ENCODE measurements around the gene PPP2R5E.
"Not testable (repeated sequence)": the region's sequence is repeated elsewhere in the genome, so short reads cannot be mapped to it uniquely, and the experiment has no call there.

PPP2R5E gene

DNA sequence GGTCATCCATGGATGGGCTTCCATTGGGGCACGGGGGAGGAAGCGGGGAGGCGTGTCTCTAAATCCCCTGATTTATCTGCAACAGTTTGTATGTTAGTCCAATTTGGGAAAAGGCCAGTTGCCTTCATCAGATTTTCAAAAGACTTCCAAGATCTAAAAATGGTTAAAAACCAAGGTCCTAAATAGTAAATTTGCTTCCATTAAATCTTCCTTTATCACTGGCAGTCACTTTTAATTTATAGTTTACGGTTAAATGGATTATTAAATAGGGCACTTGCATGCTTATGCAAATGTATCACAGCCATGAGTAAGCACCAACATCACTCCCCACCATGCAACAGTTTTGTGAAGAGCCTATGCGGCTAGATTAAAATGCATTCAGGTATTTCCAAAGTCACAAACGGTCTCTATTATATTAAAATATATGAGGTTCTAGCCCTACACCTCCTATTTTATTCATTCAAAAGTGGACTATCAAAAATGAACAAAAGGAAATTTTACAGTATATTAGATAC, 116.3 kb downstream of the PPP2R5E start:
- no peak for DNase-seq

DNA sequence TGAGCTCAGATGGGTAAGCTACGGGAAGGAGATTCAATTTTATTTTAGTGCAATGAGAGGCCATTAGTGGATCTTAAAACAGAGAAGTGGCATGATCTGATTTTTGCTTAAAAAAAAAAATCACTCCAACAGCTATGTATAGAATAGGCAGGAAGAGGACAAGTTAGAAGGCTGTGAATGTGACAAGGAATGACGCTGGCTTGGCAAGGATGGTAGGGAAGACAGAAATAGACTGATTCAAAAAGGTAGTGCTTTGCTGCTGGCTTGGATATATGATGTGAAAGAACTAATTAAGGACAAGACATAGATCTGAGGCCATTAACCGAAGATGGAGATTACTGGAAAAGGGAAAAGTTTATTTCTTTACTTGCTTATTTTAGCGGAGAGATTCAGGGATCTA, 119.3 kb downstream of the PPP2R5E start:
- DNase-seq = no peak

DNA sequence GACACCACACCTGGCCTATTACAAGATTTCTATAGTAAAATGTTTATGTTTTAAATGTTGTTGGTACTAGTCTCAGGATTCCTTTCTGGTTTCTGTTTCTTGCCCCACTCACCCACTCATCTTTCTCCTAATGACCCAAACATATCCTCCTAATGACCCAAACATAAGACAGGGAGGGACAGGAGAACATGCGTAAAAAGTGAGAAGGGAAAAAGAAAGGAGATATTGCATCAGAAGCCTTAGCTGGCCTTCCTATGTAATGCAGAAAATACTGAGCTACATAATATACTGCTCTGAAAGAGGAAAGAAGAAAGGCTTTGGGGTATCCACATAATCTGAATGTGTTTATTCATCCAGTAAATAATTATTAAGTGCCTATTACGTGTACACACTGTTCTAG, 119.8 kb downstream of the PPP2R5E start:
- DNase-seq = no peak

DNA sequence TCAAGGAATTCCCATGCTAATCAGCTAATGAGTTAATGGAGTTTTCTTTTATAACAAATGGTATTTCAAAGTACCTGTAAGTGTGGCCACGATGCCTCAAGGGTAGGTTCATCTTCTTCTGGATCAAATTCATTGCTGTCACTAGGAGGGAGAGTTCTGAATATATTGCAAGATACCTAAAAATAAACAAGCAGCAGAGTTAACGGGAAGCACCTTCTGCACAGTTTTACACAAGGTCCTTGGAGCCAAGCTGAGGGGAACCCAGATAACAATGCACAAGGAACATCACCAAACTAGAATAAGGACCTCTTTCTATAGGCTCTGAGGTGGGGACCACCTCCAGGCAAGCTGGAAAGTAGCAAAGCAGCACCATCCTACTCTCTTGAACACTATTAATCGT, 121.3 kb downstream of the PPP2R5E start:
- DNase-seq = no peak

DNA sequence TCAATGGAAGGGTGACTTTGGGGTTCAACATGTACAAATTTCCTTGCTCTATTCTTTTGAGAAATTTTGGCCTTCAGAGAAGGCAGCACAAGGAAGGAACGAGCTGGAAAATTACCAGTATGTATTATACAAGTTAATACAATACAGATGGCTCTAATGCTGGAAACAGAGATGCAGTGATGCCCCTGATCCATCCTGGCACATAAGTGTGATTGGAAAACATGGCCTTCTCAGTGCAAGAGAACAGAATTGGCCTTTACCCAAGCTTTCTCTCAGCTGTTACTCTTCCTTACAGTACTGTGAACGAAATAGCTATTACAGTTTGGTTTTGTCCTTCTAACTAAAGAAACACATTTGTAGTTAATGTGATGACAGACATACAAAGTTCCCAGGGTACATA, 122.0 kb downstream of the PPP2R5E start:
- DNase-seq = no peak

DNA sequence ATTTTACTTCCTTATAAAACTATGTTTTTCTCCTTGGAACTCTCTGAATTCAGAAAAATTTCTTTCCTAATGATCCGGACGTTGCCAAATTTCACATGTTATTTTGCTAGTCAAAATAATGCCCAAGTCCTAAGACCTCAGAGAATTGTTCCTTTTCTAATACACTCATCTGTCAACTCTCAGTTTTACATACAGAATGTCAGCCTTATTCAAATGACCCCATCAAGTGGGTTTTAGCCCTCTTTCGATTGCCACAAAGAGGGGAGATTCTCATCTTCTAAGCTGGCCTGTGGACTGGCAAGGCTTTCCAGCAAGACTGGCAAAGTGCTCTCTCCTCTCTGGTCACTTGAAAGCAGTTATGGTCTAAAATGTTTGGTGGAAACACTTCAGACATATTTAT, 125.2 kb downstream of the PPP2R5E start:
- DNase-seq = no peak

DNA sequence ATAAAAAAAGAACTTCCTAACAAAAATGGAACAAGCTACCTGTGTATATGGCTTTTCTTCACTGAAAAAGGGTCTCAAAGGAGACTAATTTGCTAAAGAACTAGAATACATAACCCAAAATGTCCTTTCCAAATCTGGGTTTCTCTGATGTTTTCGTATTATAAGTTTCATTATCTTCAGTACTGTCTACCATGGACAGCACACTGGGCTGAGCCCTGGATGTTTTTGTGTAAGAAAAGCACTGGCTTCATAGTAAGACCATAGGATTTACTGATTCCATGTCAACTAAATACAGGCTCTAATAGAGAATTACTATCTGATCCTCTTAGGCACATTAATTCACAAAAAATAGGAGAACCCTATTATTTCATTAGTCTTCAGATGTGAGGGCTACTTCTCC, 130.2 kb downstream of the PPP2R5E start:
- no peak for DNase-seq

DNA sequence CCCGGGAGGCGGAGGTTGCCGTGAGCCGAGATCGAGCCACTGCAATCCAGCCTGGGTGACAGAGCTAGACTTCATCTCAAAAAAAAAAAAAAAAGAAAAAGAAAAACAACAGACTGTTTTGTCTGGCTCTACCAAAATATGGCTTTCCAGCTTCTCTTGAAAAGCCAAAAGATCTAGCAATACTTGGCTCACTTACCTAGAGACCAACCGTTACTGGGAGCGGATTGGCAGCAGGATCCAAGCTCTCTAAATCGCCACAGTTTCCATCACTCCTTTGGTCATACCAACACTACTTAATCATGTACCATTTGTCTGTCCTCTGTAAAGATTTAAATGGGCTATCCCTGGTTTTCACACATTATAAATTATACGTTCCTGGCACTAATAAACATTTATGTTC, 136.8 kb downstream of the PPP2R5E start:
- DNase-seq = no peak

DNA sequence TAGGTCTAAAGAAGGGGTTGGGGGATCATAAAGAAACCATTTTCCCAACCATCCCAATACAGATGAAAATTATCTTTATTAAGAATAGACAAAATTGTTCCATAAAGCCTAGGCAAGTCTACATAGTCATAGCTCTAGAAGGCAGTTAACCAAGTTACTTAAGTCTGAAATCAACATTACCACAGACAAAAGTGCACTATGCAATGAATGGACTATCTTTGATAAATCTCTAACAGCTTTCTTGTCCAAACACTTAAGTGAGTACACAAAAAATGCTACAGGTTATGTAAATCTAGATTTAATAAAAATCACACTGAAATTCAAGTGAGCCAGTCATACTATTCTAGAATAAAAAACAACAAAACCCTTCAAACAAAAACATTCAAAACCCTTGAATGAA, 137.5 kb downstream of the PPP2R5E start:
- no peak for DNase-seq

DNA sequence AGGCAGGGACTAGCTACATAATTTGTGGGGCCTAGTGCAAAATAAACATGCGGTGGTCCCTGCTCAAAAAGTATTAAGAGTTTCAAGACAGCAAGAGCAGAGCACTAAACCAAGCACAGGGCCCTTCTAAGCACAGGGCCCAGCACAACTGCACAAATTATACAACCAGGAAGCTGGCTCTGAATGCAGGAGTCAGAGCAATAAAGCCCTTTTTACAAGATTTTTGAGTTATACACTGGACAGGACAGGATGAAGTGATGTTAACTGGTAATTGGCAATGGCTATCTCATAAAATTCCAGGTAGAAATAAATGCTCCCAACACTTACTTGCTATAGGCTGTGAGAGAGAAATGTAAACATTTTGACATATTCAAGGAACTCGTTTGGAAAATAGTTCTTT, 138.3 kb downstream of the PPP2R5E start:
- no peak for DNase-seq

DNA sequence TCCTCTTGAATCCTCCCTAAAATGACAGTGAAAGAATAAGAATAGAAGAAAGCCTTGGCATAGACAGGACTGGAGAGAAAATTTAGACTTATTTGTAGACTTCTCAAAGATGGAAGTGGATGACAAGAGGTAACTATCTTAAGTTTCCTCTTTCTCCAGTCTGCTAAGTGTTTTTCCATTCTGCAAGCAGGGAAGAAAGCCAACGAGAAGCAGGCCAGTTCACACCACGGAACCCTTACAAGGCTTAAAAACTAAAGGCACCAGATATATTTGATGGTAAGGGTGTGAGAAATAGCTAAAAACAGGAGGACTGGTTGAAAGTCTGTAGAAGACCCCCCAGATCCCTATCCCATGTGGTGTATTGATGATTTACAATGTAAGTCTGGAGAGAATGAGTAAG, 141.5 kb downstream of the PPP2R5E start:
- no peak for DNase-seq

DNA sequence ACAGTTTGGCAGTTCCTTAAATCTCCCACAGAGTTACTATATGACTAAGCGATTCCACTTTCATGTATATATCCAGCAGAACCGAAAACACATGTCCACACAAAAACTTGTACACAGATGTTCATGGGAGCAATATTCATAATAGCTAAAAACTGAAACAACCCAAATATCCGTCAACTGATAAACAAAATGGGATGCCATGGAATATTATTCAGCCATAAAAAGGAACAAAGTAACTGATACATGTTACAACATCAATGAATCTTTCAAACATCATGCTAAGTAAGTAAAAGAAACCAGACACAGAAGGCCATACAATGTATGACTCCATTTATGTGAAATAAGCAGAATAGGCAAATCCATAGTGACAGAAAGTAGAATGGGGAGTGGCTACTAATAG, 144.2 kb downstream of the PPP2R5E start:
- DNase-seq = no peak

DNA sequence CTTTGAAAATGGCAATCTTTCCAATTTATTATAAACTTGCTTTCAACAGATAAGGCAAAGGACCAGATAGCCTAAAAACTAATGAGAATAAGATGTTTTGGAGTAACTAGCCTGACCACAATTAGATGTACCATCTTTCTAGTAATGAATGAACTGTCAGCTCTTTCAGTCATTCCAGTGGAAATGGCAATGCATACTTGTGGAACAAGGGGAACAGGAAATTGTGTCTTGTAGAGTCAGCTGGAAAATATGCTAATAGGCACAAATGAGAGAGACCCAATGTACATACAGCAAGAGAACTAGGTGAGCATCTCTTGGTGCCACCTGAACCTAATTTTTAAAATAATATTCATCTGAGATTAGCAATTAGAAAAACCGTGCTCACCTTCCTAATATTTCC, 148.3 kb downstream of the PPP2R5E start:
- no peak for DNase-seq

DNA sequence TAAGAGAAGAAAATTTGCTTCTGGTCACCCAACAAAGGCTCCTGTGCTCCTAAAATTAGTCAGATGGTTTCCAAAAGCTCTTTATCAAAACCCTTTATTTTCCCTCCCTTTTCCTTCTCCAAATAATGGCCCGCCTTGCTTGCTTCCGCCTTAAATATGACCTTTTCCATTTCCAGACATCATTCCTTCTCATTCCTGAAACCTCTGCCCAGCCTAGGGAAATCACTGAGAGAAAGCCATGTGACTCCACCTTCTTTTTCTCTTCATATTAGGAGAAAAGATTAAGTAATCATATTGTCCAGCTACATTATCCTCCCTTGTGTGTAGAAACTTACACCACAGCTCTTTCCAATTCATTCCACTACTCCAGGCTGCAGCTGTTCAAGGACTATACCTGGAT, 148.7 kb downstream of the PPP2R5E start:
- no peak for DNase-seq

DNA sequence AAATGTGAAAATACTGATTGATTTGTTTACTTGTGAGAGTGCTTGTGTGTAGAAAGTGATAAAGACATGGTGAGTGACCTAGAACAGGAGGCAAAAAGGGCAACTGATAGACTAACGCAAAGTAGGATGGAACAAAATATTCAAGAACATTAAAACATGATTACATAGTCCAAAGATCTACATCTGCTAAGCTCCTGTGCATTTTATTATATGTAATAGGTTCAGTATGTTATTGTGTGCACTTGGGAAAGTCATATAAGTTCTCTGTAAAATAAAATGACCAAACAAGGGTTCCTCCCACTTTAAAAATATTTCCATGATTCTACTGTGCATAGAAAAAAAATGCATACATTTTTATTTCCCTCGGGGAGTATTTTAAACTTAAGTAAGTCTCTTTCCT, 150.2 kb downstream of the PPP2R5E start:
- no peak for DNase-seq

DNA sequence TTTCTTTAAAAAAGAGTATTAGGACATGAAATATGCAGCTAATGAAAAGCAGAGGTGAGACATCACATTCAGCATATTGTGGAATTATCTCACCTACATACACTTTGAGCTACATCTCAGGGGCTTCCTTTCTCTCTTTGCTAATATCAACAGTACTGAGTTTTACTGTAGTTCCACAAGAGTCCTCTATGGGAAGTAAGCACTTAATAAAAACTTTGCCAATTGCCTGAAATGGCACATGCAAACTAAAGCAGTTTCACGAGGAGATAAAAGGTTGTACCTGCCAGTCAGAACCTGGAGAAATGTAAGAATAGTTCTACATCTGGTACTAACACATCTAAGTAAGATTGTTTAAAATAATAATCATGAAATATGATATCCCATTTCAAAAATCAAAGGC, 150.9 kb downstream of the PPP2R5E start:
- no peak for DNase-seq

DNA sequence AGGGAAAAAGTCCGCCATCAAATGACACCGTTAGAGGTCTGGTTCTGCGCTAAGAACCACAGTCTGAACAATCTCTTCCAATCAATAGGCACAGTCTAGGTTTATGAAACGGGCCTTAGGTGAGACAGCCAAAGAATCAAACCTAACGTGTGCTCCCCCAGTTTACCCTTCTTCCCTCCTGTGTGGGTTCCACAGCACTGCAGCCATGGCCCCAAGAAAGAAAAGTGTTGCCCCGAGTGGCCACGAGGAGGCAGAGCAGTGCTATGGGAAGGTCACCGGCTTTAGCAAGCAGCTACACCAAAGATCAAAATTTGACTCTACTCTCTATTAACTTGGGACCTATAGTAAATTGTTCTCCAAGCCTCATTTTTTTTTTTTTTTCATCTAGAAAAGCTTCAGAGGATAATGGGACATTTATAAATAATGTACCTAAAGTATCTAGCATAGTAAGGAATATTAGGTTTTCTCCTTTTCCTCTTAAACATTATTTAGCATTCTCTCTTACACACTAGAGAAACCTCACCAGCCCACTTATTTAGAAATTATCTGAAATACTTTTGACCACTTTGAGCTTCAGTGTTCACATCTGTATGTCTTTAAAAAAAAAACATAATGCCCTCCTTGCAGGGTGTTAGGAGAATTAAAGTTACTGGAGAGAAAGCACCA, 154.3 kb downstream of the PPP2R5E start:
- peak in 1 of 2 experiments; percentile 54 for DNase-seq

DNA sequence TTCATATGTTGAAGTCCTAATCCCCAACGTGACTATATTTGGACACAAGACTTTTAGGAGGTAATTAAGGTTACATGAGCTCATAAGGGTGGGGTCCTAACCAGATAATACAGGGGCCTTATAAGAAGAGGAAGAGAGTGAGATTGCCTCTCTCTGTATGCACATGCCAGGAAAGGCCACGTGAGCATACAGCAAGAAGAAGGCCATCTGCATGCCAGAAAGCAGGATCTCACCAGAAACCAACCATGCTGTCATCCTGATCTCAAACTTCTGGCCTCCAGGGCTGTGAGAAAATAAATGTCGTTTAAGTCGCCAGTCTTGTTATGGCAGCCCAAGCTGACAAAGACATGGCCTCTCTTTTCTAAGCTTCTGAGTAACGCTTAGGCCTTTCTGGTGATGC, 155.5 kb downstream of the PPP2R5E start:
- no peak for DNase-seq

DNA sequence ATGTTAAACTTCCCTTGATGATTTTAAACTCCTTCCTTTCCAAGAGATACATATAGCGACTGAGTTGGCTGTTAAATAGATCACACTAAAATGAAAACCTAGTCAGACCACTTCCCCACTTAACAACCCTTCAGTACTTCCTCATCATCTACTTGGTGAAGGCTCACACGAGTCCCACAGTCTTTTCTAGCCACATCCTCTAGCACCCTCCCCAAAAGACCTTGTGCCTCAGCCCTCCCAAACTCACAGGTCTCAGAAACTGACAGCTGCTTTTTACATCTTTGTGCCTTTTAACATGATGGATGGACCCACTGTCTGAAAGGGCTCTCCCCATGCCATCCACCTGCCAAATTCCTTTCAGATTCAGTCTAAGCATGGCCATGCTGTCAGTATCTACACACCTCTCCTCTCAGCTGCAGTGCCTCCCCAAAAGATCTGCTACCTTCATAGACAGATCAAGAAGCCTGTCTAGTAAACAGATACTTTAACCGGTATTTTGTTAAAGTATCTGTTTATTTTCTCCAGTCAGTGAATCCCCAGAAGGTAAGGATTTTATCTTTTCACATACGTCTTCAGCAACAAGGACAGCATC, 159.3 kb downstream of the PPP2R5E start:
- DNase-seq = no peak

DNA sequence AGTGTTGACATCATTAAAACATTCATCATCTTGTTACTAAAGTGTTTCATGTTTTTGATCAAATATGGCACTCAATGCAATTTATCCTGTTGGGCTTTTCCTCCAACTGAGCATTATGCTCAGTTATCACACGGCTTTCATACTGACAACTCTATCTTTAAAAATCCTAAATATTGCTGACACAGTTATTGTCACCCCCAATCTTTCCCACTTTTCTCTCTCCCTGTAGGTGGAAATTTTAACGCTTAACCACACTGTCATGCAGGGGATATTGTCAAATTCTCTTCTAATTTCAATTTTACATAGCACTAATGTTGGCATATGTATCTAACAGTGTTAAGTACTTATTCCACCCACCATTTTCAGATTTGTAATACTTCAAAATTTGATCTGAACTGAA, 164.7 kb downstream of the PPP2R5E start:
- DNase-seq = no peak

DNA sequence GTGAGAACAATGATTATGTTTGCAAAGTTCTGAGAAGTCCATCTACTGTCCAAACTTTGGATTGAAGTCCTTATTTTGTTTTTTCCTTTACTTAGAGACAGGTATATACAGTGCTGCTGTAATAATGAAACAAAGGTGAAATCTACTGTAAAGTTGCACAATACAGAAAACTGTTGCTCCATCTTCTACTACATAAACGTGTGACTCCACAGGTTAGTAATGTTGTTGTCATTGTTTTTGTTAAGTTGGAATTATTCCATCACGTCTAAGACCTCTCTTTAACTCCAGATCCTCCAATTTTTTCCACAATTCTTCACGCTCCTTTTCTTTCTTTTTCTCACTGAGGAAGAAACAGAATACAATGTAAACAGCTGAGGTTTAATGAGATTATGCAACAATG, 167.4 kb downstream of the PPP2R5E start:
- no peak for DNase-seq

DNA sequence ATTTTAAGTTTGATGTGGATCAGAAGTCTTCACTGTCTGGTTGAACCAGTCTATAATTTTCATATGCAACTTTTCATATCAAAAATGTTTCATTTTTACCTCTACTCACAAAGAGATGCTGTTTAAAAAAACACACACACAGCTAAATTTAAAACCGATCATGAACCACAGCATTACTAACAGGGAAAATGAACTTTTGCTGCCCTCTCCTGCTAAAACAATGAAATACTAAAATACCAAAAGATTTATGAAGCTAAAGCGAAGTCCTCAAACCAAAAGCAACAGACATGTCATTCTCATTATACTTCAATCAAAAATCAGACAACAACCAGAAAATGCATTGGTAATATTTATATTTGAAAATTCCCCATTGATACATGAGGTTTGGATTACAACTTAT, 171.6 kb downstream of the PPP2R5E start:
- not testable (repeated sequence) for DNase-seq

DNA sequence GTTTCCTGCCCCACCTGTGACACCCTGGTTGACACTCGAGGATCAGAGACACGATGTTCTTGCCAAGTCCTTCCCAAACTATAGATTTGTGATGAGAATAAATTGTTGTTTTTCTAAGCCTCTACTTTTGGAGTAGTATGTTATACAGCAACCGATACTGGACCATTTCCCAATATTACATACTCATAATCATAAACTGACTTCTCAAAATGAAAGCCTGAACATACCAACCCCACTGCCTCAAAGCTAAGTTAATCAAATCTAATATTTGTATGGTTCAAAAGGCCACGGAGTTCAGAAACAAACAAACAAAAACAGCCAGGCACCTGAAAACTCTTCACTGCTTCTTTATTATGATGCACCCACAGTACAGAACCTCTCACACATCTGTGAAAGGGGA, 172.1 kb downstream of the PPP2R5E start:
- no peak for DNase-seq

DNA sequence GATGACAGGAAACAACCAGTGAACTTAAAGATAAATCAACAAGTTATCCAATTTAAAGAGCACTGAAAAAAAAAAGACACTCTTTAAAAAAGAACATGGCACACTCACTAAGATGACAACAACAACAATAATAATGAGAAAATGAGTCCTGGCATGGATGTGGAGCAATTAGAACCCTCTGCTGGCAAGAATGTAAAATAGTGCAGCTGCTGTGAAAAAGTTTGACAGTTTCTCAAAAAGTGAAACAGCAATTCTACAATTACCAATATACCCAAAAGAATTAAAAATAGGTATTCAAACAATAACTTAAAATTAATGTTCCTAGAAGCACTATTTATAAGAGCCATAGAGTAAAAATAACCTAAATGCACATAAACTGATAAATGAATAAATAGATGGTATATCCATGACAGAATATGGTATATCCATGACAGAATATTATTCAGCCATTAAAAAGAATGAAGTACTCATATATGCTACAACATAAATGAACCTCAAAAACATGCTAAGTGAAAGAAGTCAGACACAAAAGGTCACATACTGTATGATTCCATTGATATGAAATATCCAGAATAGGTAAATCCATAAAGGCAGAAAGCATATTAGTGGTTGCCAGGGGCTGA, 175.3 kb downstream of the PPP2R5E start:
- DNase-seq = no peak

DNA sequence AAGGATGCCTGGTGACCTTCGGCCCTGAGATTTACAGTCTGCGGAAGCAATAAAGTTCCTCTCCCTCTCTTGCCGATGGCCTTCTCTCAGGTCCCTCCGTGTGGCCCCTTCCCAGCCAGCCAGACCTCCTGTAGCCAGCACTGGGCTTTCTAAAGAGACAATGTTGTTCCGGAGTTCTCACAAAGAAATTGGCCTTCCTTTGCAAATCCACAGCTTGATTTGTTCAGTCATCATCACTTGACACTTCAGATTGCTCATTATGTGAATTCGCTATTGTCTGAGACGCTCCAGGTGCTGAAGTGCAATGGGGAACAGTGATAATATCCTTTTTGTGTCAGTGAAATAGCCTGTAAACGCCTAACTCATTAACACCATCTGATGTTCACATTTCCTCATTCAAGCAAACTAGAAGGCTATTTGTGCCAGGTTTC, 180.8 kb downstream of the PPP2R5E start:
- no peak for DNase-seq

Measured in NCI-H526 (cell line).